Muscle of arm (tissue), 14 donors: Measurements from ENCODE around the gene ZNF865. TPM values are rescaled to one million over a fixed set of nuclear protein-coding genes. Genes with fewer than 3 reads are reported as not detected.
"Not testable (repeated sequence)": the region's sequence is repeated elsewhere in the genome, so short reads cannot be mapped to it uniquely, and the experiment has no call there.

Source experiments
- DNase-seq: peaks from one replicate; pipeline ENCODE4 v3.0.0-alpha.2; 2013
- long read RNA-seq, 11 donors: transcript quantifications; one replicate each; lab custom pipeline, GENCODE V29; 2026
- polyA plus RNA-seq, 12 donors: library from polyadenylated mRNA; unstranded; fragments of 120-200 nt; gene quantifications; one replicate each; pipeline ENCODE4 v1.2.1, GENCODE V29; 2013; ENCODE audit not compliant: insufficient read length in 12 of 12

Gene ZNF865
- polyA plus RNA-seq: 10 to 100 TPM in 1 of 12 donors, 1 to 10 TPM in 10, not detected in 1; 4.5 to 11.0 (median 5.5) TPM
- long read RNA-seq, donor 1, full-length matches to known transcripts: 2 of 2 reads
- long read RNA-seq, donor 1, partial matches to known transcripts: 0 of 2 reads
- long read RNA-seq, donor 1, other reads (novel, unspliced or antisense): 0 of 2 reads
- long read RNA-seq, donor 2, full-length matches to known transcripts: 3 of 12 reads
- long read RNA-seq, donor 2, partial matches to known transcripts: 9 of 12 reads
- long read RNA-seq, donor 2, other reads (novel, unspliced or antisense): 0 of 12 reads
- long read RNA-seq, donor 3, full-length matches to known transcripts: 1 of 1 reads
- long read RNA-seq, donor 3, partial matches to known transcripts: 0 of 1 reads
- long read RNA-seq, donor 3, other reads (novel, unspliced or antisense): 0 of 1 reads
- long read RNA-seq, donor 4, full-length matches to known transcripts: 4 of 4 reads
- long read RNA-seq, donor 4, partial matches to known transcripts: 0 of 4 reads
- long read RNA-seq, donor 4, other reads (novel, unspliced or antisense): 0 of 4 reads
- long read RNA-seq, donor 5, full-length matches to known transcripts: 3 of 12 reads
- long read RNA-seq, donor 5, partial matches to known transcripts: 9 of 12 reads
- long read RNA-seq, donor 5, other reads (novel, unspliced or antisense): 0 of 12 reads
- long read RNA-seq, donor 6, full-length matches to known transcripts: 4 of 4 reads
- long read RNA-seq, donor 6, partial matches to known transcripts: 0 of 4 reads
- long read RNA-seq, donor 6, other reads (novel, unspliced or antisense): 0 of 4 reads
- long read RNA-seq, donor 7, full-length matches to known transcripts: 4 of 4 reads
- long read RNA-seq, donor 7, partial matches to known transcripts: 0 of 4 reads
- long read RNA-seq, donor 7, other reads (novel, unspliced or antisense): 0 of 4 reads
- long read RNA-seq, donor 8, full-length matches to known transcripts: 8 of 8 reads
- long read RNA-seq, donor 8, partial matches to known transcripts: 0 of 8 reads
- long read RNA-seq, donor 8, other reads (novel, unspliced or antisense): 0 of 8 reads
- long read RNA-seq, donor 9, full-length matches to known transcripts: 3 of 3 reads
- long read RNA-seq, donor 9, partial matches to known transcripts: 0 of 3 reads
- long read RNA-seq, donor 9, other reads (novel, unspliced or antisense): 0 of 3 reads
- long read RNA-seq, donor 10, full-length matches to known transcripts: 4 of 4 reads
- long read RNA-seq, donor 10, partial matches to known transcripts: 0 of 4 reads
- long read RNA-seq, donor 10, other reads (novel, unspliced or antisense): 0 of 4 reads
- long read RNA-seq, donor 11, full-length matches to known transcripts: 3 of 3 reads
- long read RNA-seq, donor 11, partial matches to known transcripts: 0 of 3 reads
- long read RNA-seq, donor 11, other reads (novel, unspliced or antisense): 0 of 3 reads

DNA sequence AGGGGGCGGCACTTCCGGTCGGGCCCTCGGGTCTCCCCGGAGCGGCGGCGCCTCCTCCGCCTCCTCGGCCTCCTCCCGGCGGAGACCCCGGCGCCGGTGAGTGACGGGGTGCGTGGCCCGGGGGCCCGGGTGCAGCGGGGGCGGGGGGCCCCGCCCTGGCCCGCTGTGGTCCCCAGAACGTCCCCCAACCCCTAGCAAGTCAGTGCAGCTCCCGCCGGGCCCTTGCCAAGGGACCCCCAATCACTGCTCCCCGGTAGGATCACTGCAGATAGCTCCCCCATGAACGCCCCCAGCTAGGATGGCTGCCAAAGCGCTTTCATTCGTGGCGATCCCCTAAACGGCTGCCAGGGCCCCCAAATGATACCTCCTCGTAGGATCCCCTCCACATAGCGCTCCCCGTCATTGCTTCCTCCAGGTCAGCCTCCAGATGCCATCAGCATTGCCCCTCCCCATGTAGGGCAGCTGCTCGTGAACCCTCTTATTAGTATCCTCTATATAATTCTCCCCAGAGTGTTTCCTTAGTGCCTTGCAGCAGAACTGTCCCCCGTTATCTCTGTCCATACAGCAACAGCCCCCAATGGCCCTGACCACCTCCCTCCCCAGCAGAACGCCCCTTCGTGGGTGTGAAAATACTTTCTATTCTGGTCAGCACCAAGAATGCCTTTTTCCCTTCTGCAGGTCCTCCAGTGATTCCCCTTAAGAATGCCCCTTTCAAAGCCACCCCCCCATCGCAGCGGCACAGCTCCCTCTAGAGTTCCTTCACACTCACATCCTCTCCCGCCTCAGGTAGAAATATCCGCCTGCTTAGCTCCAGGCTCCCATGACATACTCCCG lies at the start of gene ZNF865:
Gene ZNF865, plus strand, starts transcription at position 11 of the 834 bp plus-strand sequence. CDS start 7,972 bp downstream, outside the sequence.
- peak; percentile 79 for DNase-seq

DNA sequence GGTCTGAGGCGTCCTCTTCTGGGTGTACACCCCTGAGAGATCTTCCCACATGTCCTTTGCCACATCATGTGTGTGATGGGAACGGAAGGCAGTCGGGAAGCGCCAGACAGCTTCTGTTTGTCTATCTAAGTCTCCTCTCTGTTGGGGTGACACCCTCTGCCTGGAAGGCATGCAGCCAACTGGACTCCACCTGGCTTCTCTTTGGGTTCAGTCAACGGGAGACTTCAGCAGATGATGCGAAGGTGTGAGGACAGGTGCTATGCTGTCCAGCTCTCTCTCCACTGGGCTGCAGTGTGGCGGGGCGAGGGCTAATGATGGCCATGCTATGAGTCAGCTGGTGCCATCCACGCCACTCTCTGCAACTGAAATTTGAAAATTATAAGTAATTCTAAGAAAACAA lies 45.8 kb upstream of the ZNF865 start:
- no peak for DNase-seq

DNA sequence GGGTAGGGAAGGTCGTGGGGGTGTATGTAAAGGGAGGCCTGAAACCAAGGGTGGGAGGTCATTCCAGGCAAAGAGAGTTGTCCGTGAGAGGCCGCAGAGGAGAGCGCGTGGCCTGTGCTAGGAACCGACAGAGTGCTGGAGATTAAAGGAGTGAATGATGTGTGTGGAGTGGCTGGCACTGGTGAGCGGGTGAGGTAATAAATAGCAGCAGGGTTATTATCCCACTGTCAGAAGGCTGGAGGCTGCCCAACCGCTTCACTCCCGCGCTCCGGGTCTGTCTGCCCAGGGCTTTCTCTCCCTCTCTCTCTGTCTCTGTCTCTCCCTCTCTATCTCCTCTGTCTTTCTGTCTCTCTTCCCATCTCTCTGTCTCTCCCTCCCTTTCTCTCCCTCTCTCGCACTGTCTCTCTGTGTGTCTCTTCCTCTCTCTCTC lies 42.2 kb upstream of the ZNF865 start:
- DNase-seq: no peak

DNA sequence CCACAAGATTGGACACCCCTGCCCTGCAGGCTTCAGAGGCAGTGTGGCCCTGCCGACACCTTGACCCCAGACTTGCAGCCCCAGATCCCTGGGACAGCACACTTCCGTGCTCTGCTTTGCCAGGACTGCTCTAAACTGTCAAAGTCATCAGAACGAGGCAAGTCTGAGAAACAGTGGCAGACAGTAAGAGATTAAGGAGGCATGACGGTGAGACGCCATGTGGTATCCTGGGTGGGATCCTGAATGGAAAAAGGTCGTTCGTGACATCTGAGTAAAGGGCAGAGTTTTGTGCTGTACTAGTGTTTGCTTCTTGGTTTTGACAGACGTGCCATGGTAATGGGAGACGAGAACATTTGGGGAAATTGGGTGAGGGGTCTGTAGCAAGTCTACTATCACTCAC lies 38.6 kb upstream of the ZNF865 start:
- no peak for DNase-seq

DNA sequence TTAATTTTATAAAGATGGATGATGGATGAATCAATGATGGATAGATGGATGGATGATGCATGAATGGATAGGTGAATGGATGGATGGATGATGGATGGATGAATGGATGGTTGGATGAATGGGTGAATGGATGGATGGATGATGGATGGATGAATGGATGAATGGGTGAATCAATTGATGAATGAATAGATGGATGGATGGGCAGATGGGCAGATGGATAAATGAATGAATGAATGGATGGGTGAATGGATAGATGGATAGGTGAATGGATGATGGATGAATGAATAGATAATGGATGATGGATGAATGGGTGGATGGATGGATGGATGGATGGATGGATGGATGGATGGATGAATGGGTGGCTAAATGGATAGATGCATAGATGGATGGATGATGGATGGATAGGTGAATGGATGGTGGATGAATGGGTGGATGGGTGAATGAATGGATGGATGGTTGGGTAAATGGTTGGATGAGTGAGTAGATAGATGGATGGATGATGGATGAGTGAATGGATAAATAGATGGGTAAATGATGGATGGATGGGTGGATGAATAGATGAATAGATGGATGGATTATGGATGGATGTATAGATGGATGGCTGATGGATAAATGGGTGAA lies 37.6 kb upstream of the ZNF865 start:
- no peak for DNase-seq

DNA sequence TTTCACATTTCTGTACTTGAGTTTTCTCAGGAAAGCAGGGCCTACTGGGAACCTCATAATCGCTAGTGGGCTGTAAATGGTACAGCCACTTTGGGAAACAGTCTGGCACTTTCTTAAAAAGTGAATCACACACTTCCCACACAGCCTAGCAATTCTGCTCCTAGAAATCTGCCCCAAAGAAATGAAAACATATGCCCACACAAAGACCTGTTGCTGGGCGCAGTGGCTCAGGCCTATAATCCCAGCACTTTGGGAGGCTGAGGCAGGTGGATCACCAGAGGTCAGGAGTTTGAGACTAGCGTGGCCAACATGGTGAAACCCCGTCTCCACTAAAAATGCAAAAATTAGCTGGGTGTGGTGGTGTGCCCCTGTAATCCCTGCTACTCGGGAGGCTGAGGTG lies 36.0 kb upstream of the ZNF865 start:
- DNase-seq: not testable (repeated sequence)

DNA sequence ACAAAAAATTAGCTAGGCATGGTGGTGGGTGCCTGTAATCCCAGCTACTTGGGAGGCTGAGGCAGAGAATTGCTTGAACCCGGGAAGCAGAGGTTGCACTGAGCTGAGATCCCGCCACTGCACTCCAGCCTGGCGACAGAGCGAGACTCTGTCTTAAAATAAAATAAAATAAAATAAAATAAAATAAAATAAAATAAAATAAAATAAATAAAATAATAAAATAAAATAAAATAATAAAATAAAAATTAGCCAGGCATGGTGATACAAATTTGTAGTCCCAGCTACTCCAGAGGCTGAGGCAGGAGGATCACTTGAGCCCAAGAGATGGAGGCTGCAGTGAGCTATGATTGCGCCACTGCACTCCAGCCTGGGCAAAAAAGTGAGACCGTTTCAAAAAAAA lies 31.5 kb upstream of the ZNF865 start:
- not testable (repeated sequence) for DNase-seq

DNA sequence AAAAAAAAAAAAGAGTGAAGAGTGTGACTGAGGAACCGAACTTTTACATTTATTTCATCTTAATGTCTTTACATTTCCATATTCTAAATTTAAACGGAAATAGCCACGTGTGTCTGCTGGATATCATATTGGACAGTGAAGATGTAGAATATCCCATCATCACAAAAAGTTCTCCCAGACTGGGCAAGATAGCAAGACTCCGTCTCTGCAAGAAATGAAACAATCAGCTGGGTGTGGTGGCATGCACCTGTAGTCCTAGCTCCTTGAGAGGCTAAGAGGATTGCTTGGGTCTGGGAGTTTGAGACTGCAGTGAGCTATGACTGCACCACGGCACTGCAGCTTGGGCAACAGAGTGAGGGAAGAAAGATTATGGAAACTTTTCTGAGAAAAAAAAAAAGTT lies 28.7 kb upstream of the ZNF865 start:
- no peak for DNase-seq

DNA sequence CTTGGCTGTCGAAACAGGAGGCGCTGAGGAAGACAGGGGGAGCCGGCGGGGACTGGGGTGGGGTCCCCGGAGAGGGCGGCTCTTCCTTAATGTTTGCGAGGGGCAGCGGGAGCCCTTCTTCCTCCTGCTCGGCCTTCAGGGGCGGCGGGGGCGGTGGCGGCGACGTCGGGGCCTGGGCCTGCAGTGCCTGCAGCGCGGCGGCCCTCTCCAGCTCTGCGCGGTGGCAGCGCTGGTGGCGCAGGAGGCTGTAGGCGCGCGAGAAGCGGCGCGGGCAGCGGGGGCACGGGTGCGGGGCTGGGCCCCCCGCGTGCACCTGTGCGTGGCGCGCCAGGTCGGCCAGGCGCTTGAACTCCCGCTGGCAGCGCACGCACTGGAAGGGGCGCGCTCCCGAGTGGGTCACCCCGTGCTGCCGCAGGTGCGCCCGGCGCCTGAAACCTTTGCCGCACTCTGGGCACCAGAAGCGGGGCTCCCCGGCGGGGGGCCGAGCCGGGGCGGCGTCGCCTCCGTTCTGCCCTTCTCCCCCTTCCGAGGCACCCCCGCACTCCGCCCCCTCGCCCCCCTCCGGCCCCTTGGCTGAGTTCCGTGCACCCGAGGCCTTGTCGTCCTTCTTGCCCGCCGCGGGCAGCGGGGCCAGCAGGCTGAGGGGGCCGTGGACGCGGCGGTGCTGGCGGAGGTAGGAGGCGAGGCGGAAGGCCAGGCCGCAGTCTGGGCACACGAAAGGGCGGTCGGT lies 27.3 kb upstream of the ZNF865 start:
- DNase-seq: no peak

DNA sequence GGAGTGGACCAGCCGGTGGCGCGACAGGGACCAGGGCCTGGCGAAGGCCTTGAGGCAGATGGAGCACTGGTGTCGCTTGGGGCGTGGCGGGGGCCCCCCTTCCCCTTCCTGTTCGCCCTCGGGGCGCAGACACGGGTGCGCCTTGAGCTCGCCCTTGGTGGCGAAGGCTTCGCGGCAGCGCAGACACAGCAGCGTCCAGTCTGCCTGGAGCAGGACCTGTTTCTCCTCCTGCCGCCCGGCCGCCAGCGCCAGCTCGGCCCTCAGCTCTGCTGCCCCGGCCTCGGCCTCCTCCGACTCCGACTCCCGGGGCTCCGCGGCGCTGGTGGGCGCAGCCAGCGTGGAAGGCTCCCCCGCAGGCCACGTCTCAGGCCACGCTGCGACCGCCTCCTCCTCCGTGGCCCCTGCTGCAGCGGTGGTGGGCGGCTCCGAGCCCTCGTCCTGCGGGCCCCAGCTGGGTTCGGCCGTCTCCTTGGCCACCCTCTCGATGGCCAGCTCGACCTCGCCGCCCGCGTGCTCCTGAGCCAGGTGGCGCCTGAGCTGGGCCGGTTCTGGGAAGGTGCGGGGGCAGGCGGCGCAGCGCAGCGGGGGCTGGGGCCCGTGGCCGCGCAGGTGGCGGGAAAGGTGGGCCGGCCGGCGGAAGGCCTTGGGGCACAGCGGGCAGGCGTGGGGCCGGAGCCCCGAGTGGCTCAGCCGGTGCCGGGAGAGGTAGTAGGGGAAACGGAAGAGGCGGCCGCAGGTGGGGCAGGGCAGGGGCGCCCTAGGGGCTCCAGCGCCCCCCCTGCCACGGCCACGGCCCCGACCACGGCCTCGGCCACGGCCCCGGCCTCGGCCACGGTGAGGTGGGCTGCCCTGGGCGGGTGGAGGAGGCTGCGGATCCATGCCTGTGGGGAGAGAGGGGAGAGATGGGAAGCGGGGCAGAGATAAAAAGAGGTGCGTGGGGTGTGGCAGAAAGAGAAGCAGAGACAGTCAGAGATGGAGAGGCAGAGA lies 26.4 kb upstream of the ZNF865 start:
- DNase-seq: no peak

DNA sequence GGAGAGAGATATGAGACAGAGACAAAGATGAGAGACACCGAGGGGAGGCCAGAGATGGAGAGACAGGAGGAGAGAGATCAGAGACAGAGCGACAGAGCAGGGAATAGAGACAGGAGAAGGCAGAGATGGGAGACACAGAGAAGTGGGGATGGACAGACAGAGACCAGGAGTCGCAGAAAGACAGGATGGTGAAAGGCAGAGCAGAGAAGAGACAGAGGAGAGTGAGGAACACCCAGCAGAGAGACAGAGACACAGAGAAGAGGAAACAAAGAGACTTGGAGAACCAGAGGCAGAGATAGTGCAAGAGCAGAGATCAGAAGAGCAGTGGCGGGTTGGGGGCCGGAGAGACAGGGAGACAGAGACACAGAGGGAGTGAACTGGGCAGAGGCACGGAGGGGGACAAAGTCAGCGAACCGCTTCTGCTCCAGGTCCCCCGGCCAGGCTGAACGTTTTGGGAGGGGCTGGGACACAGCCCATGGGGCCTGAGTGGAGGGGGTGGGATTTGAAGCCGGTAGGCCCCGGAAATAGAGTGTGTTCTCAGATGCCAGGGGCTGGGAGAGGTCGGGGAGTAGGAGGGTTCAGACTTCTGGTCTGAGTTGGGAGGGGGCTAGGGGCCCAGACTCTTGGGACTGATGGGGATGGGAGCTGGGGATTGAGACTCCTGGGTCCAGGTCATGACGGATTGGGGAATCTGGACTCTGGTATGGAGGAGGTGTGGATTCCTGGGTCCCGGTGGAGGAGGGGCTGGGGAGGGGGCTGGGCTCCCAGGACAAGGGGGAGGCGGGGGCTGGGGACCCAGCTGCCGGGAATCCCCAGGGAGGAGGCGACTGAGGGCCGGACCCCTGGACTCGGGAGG lies 25.5 kb upstream of the ZNF865 start:
- DNase-seq: peak; percentile 54

DNA sequence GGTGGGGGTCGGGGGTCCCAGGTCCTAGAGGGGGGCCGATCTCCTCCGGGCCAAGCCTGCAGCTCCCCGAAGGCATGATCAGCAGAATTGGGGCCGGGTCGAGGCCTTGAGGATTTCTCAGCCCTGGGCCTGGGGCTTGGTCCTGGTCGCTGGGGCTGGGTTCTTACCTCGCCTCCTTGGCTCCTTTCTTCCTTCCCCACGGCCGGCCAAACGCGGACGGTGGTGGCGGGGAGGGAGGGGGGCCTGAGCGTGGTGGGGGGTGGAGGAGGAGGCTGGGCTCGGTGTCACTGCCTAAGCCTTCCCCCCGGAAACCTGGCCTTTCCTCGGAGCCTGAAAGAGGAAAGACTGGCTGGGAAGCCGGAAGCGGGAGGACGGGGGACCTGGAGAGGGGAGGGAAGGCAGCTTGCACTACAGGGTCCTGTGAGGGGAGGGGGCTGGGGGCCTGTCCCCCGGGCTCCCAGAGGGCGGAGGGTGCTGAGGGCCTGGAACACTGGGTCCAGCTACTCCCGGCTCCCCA lies 24.8 kb upstream of the ZNF865 start, which contains the start of gene ZNF579:
Gene ZNF579, minus strand, starts transcription at position 221 of the 517 bp plus-strand sequence. CDS start 1,209 bp downstream, outside the sequence.
- DNase-seq: peak; percentile 93

DNA sequence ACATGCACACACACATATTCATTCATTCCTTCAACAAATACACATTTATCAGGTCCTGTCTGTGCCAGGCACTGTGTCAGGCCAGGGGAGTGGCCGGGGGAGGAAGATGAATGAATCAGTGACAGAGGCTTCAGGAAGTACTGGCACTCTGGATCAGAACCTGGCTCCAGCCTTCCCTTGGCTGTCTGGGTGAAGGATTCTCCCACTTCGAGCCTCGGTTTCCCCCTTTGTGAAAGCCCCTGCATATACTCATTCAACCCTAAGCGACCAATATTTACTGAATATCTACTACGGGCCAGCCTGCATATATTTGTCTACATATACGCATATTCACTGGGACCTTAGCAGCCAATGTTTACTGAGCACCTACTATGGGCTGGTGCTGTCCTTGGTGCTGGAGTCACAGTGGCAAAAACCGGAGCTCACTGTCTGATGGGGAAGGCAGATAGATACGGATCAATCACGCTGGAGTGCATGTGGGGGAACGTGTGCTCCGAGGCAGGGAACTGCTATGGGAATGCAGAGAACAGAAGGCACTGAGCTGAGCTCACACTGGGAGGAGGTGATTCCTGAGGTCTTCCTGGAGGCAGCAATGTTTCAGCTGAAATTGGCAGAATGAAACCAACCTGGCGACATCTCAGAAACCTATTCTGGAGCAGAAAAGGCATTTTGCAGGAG lies 24.2 kb upstream of the ZNF865 start:
- DNase-seq: no peak

DNA sequence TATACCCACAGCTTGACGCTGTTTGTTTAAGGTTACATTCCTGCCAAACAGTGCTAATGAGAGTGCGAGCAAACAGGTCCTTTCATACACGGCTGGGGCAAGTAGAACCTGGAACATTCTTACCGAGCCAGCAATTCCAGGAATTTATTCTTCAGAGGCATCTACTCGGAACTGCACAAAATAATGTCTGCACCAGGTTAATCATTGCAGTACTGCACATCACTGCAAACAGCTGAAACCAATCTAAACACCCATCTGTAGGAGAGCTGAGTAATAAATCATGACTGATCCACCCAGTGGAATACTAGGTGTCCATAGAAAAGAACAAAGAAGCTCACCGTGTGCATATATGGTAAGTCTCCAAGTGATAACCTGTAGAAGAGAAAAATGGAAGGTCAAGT lies 23.6 kb upstream of the ZNF865 start:
- no peak for DNase-seq

DNA sequence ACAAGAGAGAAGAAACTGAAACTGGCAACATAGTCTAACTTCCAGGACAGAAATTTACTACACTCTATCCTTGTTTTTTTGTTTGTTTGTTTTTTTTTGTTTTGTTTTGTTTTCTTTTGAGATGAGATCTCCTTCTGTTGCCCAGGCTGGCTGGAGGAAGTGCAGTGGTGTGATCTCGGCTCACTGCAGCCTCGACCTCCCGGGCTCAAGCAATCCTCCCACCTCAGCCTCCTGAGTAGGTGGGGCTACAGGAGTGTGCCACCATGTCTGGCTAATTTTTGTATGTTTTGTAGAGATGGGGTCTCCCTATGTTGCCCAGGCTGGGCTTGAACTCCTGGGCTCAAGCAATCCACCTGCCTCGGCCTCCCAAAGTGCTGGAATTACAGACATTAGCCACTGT lies 23.2 kb upstream of the ZNF865 start:
- not testable (repeated sequence) for DNase-seq

DNA sequence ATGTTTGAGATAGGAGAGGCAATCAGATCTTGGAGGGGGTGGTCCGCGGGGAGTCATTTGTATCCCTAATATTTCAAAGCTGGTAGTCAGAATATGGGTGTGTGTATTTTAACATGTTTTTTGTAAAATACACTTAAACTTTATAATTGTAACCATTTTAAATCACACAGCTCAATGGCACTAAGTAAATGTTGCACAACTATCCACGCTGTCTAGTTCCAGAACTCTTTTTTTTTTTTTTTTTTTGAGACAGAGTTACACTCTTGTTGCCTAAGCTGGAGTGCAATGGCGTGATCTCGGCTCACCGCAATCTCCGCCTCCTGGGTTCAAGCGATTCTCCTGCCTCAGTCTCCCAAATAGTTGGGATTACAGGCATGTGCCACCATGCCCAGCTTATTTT lies 21.6 kb upstream of the ZNF865 start:
- not testable (repeated sequence) for DNase-seq
